ENCODE results near the gene FKBP14. TPM values are rescaled to one million over a fixed set of nuclear protein-coding genes. Genes with fewer than 3 reads are reported as not detected.

Gene FKBP14
- total and polyA plus RNA-seq, 2 of the 8 experiments (the other 6 are each of a cell fraction or from before 2014, with no cell fraction given) = 3.2 to 20.7 TPM

- TF ChIP-seq CHD2 (IDR thresholded peaks at IDR 0.05; ENCODE audit: low read length) = no peak
- TF ChIP-seq JUN (IDR thresholded peaks at IDR 0.05; ENCODE audit: low read depth, low read length) = no peak
- no peak for TF ChIP-seq JUND (IDR thresholded peaks at IDR 0.05; ENCODE audit: low read length)
- TF ChIP-seq, protein P1, sequence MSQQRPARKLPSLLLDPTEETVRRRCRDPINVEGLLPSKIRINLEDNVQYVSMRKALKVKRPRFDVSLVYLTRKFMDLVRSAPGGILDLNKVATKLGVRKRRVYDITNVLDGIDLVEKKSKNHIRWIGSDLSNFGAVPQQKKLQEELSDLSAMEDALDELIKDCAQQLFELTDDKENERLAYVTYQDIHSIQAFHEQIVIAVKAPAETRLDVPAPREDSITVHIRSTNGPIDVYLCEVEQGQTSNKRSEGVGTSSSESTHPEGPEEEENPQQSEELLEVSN (IDR thresholded peaks at IDR 0.05) = no peak
- no peak for TF ChIP-seq EP300 (IDR thresholded peaks at IDR 0.05; ENCODE audit: borderline replicate concordance in 1 of 2, low read depth in 2 of 2, low read length in 2 of 2)
- no peak for TF ChIP-seq SAP30 (IDR thresholded peaks at IDR 0.05; ENCODE audit: insufficient read depth, insufficient replicate concordance, low read length)
- no peak for TF ChIP-seq NANOG (IDR thresholded peaks at IDR 0.05; ENCODE audit: insufficient read depth, low read depth, low read length, poor library complexity, severe bottlenecking)
Observed at GRCh38 chr7:29968683-29969395, 57.7 kb downstream of the FKBP14 start (continued).

All from H1 (cell line).